Progenitor cell of endocrine pancreas (in vitro differentiated cells): ENCODE measurements around the gene TPSG1. TPM values are rescaled to one million over a fixed set of nuclear protein-coding genes. Genes with fewer than 3 reads are reported as not detected.

Experiments
- DNase-seq: peaks from one replicate; pipeline ENCODE4 v3.0.0; 2021; ENCODE audit warnings: low spot score; ENCODE audit not compliant: unreplicated experiment
- H3K27ac Mint-ChIP-seq: 2 replicates; pipeline ENCODE4 v1.8.0; 2021; ENCODE audit warnings: mild to moderate bottlenecking, moderate library complexity, mixed read lengths
- H3K27me3 Mint-ChIP-seq: 2 replicates; pipeline ENCODE4 v1.8.0; 2021; ENCODE audit warnings: mixed read lengths
- H3K36me3 Mint-ChIP-seq: 2 replicates; pipeline ENCODE4 v1.8.0; 2022; ENCODE audit warnings: mixed read lengths; ENCODE audit not compliant: insufficient read depth
- H3K4me1 Mint-ChIP-seq: 2 replicates; pipeline ENCODE4 v1.8.0; 2021; ENCODE audit warnings: low read depth, mixed read lengths
- H3K4me3 Mint-ChIP-seq: 2 replicates; pipeline ENCODE4 v1.8.0; 2021; ENCODE audit warnings: low read depth, mild to moderate bottlenecking, moderate library complexity, mixed read lengths
- H3K9me3 Mint-ChIP-seq: 2 replicates; pipeline ENCODE4 v1.8.0; 2021; ENCODE audit warnings: low read depth, mixed read lengths
- total RNA-seq: library from RNA; stranded (reverse); gene quantifications from 2 replicates; pipeline ENCODE4 v1.2.1, GENCODE V29; 2021
- TF ChIP-seq, protein P1 (sequence below): fragments of 200-600 bp; sonication (generic); IDR thresholded peaks from one replicate; pipeline ENCODE4 v1.5.0; 2021; ENCODE audit warnings: antibody characterized with exemption, mild to moderate bottlenecking; ENCODE audit not compliant: unreplicated experiment

Gene TPSG1
- total RNA-seq, 1 donor from 2014 or later: not detected

DNA sequence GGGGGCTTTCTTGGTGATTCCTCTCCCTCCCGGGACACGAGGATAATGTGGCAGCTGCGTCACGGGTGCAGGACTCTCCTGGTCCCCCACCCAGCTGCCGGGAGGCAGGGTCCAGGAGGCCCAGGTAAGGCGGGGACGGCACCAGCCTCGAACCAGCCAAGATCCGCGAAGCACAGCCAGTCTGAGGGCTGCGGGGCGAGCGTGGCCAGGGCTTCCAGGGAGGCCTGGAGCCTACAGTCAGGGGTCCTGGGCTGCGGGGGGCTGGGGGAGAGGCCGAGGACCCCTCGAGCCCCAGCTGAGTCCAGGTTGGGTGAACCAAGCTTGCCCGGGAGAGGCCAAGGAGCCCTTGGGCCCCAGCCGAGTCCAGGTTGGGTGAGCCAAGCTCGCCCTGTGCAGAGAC lies 40.8 kb upstream of the TPSG1 start:
- H3K27ac Mint-ChIP-seq: no peak overlapping the region

DNA sequence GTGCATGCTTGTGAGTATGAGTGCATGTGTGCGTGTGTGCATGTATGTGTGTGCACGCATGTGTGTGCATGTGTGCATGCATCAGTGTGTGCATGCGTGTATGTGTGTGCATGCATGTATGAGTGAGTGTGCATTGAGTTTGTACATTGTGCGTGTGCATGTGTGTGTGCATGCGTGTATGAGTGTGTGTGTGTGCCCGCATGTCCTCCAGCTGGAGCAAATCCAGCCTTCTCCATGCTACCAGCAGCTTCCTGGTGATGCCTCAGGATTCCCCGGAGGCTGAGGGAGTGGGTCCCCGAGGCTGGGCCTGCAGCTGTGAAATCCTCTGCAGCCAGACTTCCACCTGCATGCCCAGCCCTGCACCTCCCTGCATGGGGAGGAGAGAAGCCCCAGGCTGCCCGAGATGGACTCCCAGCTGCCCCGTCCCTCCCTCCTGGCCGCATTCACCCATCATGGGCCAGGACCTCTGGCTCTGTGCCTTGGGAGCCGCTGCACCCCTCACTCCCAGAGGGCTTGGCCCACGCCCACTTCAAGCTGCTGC lies 40.1 kb upstream of the TPSG1 start:
- H3K27ac Mint-ChIP-seq: no peak overlapping the region
- H3K4me3 Mint-ChIP-seq: no peak overlapping the region
- no peaks in the 10 kb centered on the region for H3K9me3 Mint-ChIP-seq
- H3K4me1 Mint-ChIP-seq: no peaks in the 10 kb centered on the region
- no peaks in the 10 kb centered on the region for H3K36me3 Mint-ChIP-seq
- TF ChIP-seq, protein P1, sequence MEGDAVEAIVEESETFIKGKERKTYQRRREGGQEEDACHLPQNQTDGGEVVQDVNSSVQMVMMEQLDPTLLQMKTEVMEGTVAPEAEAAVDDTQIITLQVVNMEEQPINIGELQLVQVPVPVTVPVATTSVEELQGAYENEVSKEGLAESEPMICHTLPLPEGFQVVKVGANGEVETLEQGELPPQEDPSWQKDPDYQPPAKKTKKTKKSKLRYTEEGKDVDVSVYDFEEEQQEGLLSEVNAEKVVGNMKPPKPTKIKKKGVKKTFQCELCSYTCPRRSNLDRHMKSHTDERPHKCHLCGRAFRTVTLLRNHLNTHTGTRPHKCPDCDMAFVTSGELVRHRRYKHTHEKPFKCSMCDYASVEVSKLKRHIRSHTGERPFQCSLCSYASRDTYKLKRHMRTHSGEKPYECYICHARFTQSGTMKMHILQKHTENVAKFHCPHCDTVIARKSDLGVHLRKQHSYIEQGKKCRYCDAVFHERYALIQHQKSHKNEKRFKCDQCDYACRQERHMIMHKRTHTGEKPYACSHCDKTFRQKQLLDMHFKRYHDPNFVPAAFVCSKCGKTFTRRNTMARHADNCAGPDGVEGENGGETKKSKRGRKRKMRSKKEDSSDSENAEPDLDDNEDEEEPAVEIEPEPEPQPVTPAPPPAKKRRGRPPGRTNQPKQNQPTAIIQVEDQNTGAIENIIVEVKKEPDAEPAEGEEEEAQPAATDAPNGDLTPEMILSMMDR: no peak
- no peak for DNase-seq
- peaks cover 22% of the 10 kb centered on the region for H3K27me3 Mint-ChIP-seq

More for the DNA sequence above, 40.8 kb upstream of the TPSG1 start:
- H3K4me3 Mint-ChIP-seq: no peak overlapping the region
- no peaks in the 10 kb centered on the region for H3K9me3 Mint-ChIP-seq
- no peak for DNase-seq
- TF ChIP-seq, protein P1: no peak
- H3K27me3 Mint-ChIP-seq: peaks cover 18% of the 10 kb centered on the region
- H3K36me3 Mint-ChIP-seq: no peaks in the 10 kb centered on the region
- H3K4me1 Mint-ChIP-seq: no peaks in the 10 kb centered on the region

DNA sequence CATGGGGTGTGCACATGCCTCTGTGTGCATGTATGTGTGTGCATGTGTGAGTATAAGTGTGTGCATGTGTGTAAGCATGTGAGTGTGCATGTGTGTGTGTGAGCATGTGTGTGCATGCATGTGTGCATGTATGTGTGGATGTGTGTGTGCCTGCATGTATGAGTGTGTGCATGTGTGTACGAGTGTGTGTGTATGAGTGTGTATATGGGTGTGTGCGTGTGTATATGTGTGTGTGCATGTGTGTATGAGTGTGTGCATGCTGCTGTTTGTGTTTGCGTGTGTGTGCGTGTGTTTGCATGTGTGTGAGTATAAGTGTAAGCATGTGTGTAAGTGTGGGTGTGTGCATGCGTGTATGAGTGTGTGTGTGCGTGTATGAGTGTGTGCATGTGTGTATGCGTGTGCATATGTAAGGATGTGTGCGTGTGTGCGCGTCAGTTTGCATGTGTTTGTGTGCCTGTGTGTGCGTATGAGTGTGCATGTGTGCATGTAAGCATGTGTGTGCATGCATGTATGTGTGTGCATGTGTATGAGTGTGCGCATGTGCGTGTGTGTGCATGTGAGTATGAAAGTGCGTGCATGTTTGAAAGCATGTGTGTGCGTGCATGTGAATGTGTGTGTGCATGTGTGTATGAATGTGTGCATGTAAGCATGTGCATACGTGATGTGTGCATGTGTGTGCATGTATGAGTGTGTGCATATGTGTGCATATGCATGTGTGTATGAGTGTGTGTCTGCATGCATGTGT lies 39.4 kb upstream of the TPSG1 start:
- Mint-ChIP-seq H3K36me3 (no peaks in the 10 kb centered on the region), H3K27ac (no peak overlapping the region), H3K4me3 (no peak overlapping the region), H3K4me1 (no peaks in the 10 kb centered on the region), H3K27me3 (peaks cover 22% of the 10 kb centered on the region), H3K9me3 (no peaks in the 10 kb centered on the region)
- TF ChIP-seq, protein P1: no peak
- no peak for DNase-seq

DNA sequence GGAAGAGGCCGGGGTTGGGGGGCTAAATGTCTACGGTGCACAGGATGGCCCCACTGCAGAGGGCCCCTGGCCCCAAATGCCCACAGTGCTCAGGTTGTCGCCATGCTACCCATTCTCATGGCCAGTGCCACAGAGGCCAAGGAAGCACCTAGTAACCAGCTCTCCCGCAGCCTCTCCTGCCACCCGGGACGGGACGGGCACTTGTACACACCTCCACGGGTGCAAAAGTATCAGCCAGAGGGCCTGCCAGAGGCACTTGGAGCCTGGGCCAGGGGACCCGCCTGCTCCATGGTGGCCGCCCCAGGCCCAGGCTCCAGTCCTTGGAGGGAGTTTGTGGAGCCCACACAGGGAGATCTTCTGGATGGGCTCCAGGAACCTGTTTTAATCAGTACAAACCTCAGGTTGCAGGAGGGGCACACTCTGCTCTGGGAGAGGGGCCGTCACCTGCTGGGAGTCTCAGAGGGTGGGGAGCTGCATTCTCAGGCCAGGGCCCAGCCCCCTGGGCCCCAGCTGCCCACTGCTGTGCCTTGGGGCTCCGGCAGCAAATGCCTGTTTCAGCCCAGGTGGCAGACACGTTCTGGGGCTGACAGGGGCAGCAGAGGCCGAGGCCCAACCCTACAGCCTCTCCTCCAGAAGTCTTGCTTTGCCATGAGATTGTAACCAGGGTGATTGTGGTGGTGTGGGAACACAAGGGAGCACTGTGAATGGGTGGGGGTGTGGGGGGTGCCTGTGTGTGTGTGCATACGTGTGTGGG lies 38.7 kb upstream of the TPSG1 start:
- H3K36me3 Mint-ChIP-seq: no peaks in the 10 kb centered on the region
- H3K27me3 Mint-ChIP-seq: peaks cover 25% of the 10 kb centered on the region
- no peak overlapping the region for H3K27ac Mint-ChIP-seq
- H3K4me3 Mint-ChIP-seq: no peak overlapping the region
- no peak for DNase-seq
- H3K4me1 Mint-ChIP-seq: no peaks in the 10 kb centered on the region
- TF ChIP-seq, protein P1: no peak
- no peaks in the 10 kb centered on the region for H3K9me3 Mint-ChIP-seq

DNA sequence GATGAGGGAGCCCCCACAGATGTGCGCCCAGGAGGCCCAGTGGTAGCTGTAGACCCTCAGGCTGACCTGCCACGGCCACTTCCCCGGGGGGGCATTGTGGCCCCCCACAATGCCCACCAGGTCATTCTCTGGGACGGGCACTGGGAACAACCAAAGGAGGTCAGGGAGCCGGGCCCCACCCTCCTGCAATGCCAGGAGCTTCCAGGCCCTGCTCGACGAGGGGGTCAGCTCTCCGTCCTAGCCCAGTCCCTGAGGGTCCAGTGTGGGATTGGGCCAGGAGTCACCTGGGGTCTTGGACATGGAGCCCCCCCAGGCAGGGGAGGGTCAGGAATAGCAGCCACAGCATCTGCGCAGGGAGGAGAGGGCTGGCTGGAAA lies 37.8 kb upstream of the TPSG1 start:
- TF ChIP-seq, protein P1: no peak
- peaks cover 25% of the 10 kb centered on the region for H3K27me3 Mint-ChIP-seq
- no peak for DNase-seq
- H3K4me1 Mint-ChIP-seq: no peaks in the 10 kb centered on the region
- no peaks in the 10 kb centered on the region for H3K36me3 Mint-ChIP-seq
- no peak overlapping the region for H3K27ac Mint-ChIP-seq
- H3K9me3 Mint-ChIP-seq: no peaks in the 10 kb centered on the region
- no peak overlapping the region for H3K4me3 Mint-ChIP-seq
